Endothelial cell of umbilical vein (primary cell): ENCODE data around the gene HNMT. TPM values are rescaled to one million over a fixed set of nuclear protein-coding genes. Genes with fewer than 3 reads are reported as not detected.

Experiments used
- BruUV-seq: library from RNA; stranded (reverse); fragments of 400-500 nt; replicated peaks from 2 replicates; lab custom pipeline; 2021; lab: Mats Ljungman, UMichigan
- CTCF ChIA-PET: fragments of 300-600, 350-600 bp; sonication (Branson Sonifier 250); formaldehyde crosslinking; loops from one replicate; lab custom pipeline; 2021; ENCODE audit warnings: antibody characterized with exemption, inconsistent platforms; lab: Charles Lee
- POLR2A ChIA-PET: fragments of 300-600, 350-600 bp; sonication (Branson Sonifier 250); formaldehyde crosslinking; loops from one replicate; lab custom pipeline; 2021; ENCODE audit warnings: antibody characterized with exemption, inconsistent platforms; lab: Charles Lee
- DNase-seq: peaks from one replicate; pipeline ENCODE4 v3.0.0-alpha.2; 2011; ENCODE audit warnings: low read depth, low spot score
- FAIRE-seq: peaks from 2 replicates; lab custom pipeline; 2011; peaks lifted over from hg19 to GRCh38; lab: Jason Lieb, UNC
- H2AFZ ChIP-seq: 2 replicates; pipeline ENCODE4 v1.6.0; 2012; ENCODE audit warnings: low read depth, low read length, control low read depth, inconsistent platforms
- H3K27ac ChIP-seq: 2 replicates; pipeline ENCODE4 v1.5.1; 2011; ENCODE audit warnings: low read depth, mild to moderate bottlenecking, control low read depth, low read length, moderate library complexity; ENCODE audit not compliant: insufficient read depth
- H3K27me3 ChIP-seq, 2 experiments: 2 replicates each; pipeline versions ENCODE4 v1.6.0 to v1.6.1; 2011; ENCODE audit warnings: low read length in 2 of 2, mixed read lengths in 1 of 2; ENCODE audit not compliant: control insufficient read depth in 2 of 2, insufficient read depth in 2 of 2
- H3K36me3 ChIP-seq, 2 experiments: 2 replicates in 1 of 2; 3 replicates in 1 of 2; pipeline ENCODE4 v1.5.1; 2011; ENCODE audit warnings: low read length in 2 of 2, mild to moderate bottlenecking in 1 of 2, moderate library complexity in 1 of 2; ENCODE audit not compliant: control insufficient read depth in 2 of 2, insufficient read depth in 2 of 2; ENCODE audit errors: extremely low read depth in 1 of 2
- H3K4me1 ChIP-seq: 3 replicates; pipeline ENCODE4 v1.5.1; 2011; ENCODE audit warnings: mild to moderate bottlenecking, low read length; ENCODE audit not compliant: control insufficient read depth, insufficient read depth; ENCODE audit errors: extremely low read depth
- H3K4me2 ChIP-seq: 2 replicates; pipeline ENCODE4 v1.6.1; 2011; ENCODE audit warnings: low read length, control low read depth, mixed read lengths; ENCODE audit not compliant: insufficient read depth
- H3K4me3 ChIP-seq, 3 experiments: fragments of 200-600 bp in 1 of 3; sonication (generic), shearing (Covaris generic) in 1 of 3; replicated peaks in 1 of 3; 2 replicates each; pipeline ENCODE4 v1.5.1; 2011 to 2016; ENCODE audit warnings: control low read depth in 3 of 3, low read length in 3 of 3, mild to moderate bottlenecking in 2 of 3, inconsistent platforms in 1 of 3, low read depth in 1 of 3, moderate library complexity in 1 of 3; ENCODE audit not compliant: insufficient read depth in 1 of 3
- H3K79me2 ChIP-seq: 2 replicates; pipeline ENCODE4 v1.6.0; 2012; ENCODE audit warnings: low read length, inconsistent platforms; ENCODE audit not compliant: control insufficient read depth, insufficient read depth
- H3K9ac ChIP-seq: replicated peaks from 2 replicates; pipeline ENCODE3; 2011; ENCODE audit warnings: low read length, control low read depth; ENCODE audit not compliant: insufficient read depth; ENCODE audit errors: extremely low read depth
- H3K9me1 ChIP-seq: replicated peaks from 3 replicates; pipeline ENCODE4 v1.6.0; 2011; ENCODE audit warnings: mild to moderate bottlenecking, low read length; ENCODE audit not compliant: control insufficient read depth, insufficient read depth; ENCODE audit errors: extremely low read depth
- H3K9me3 ChIP-seq: replicated peaks from 2 replicates; pipeline ENCODE4 v1.5.1; 2012; ENCODE audit warnings: low read length, inconsistent platforms; ENCODE audit not compliant: control insufficient read depth, insufficient read depth
- H4K20me1 ChIP-seq: replicated peaks from 2 replicates; pipeline ENCODE3; 2011; ENCODE audit warnings: mild to moderate bottlenecking, low read length; ENCODE audit not compliant: control insufficient read depth, insufficient read depth; ENCODE audit errors: extremely low read depth
- EZH2 ChIP-seq: IDR thresholded peaks from 2 replicates; pipeline ENCODE4 v1.6.1; 2012; ENCODE audit warnings: borderline replicate concordance, low read depth, mild to moderate bottlenecking, moderate library complexity, low read length, inconsistent platforms; ENCODE audit not compliant: severe bottlenecking
- FOS ChIP-seq: IDR thresholded peaks from 2 replicates; pipeline ENCODE4 v1.6.1; 2011; ENCODE audit warnings: mild to moderate bottlenecking, low read length, moderate library complexity, borderline replicate concordance; ENCODE audit not compliant: insufficient read depth
- GATA2 ChIP-seq: IDR thresholded peaks from 2 replicates; pipeline ENCODE4 v1.7.0; 2011; ENCODE audit warnings: low read depth, mild to moderate bottlenecking, moderate library complexity, mixed read lengths, low read length; ENCODE audit not compliant: insufficient read length, insufficient read depth
- JUN ChIP-seq: IDR thresholded peaks from 2 replicates; pipeline ENCODE4 v1.6.1; 2011; ENCODE audit warnings: borderline replicate concordance, low read depth; ENCODE audit not compliant: insufficient read length, insufficient read depth
- MYC ChIP-seq: IDR thresholded peaks from one replicate; pipeline ENCODE4 v1.6.1; 2011; ENCODE audit warnings: mild to moderate bottlenecking, low read depth, low read length
- POLR2A ChIP-seq: IDR thresholded peaks from 2 replicates; pipeline ENCODE4 v1.6.1; 2012; ENCODE audit warnings: low read depth, mild to moderate bottlenecking, control low read depth, low read length
- POLR2AphosphoS5 ChIP-seq: IDR thresholded peaks from 2 replicates; pipeline ENCODE4 v1.6.1; 2012; ENCODE audit warnings: low read depth, mild to moderate bottlenecking, control low read depth, low read length, moderate library complexity; ENCODE audit not compliant: insufficient read depth
- dilution Hi-C: fragments of 300-500 bp; cut with MboI; formaldehyde crosslinking; loops from one replicate; pipeline ENCODE4 v1.15.0; 2019; ENCODE audit warnings: low sequenced_read_pairs; ENCODE audit not compliant: extremely low pct_ligation_motif_present
- intact Hi-C: fragments of 100-400 bp; cut with micrococcal nuclease; formaldehyde crosslinking; loops from one replicate; pipeline ENCODE4 v1.10.0; 2022
- polyA plus RNA-seq, 4 experiments: library from polyadenylated mRNA; depleted of rRNA in 3 of 4; stranded (reverse) in 3 of 4; unstranded in 1 of 4; fragments of >200 nt; gene quantifications; 2 replicates each; pipeline versions ENCODE4 v1.2.1 to v1.2.3, GENCODE V29; 2011 to 2012; ENCODE audit warnings: missing spikeins in 1 of 4
- total RNA-seq: library from RNA; stranded (reverse); gene quantifications from 2 replicates; pipeline ENCODE4 v1.2.3, GENCODE V29; 2021
- TF ChIP-seq, protein P1 (sequence below): IDR thresholded peaks from 2 replicates; pipeline ENCODE4 v1.6.1; 2011; ENCODE audit not compliant: insufficient read depth, insufficient read length
- TF ChIP-seq, protein P2 (sequence below), 2 donors: IDR thresholded peaks; 1 replicate in 1 of 2; 2 replicates in 1 of 2; pipeline ENCODE4 v1.5.1; 2011; ENCODE audit warnings: low read length in 2 of 2, mild to moderate bottlenecking in 2 of 2, moderate library complexity in 2 of 2, control low read depth in 1 of 2, inconsistent platforms in 1 of 2, low read depth in 1 of 2; ENCODE audit not compliant: insufficient read depth in 1 of 2; ENCODE audit errors: extremely low read depth in 1 of 2

The HNMT gene
- total and polyA plus RNA-seq, 2 donors (not counting 3 experiments of a cell fraction or from before 2014, with no cell fraction given) = 8.6 to 16.9 TPM

DNA sequence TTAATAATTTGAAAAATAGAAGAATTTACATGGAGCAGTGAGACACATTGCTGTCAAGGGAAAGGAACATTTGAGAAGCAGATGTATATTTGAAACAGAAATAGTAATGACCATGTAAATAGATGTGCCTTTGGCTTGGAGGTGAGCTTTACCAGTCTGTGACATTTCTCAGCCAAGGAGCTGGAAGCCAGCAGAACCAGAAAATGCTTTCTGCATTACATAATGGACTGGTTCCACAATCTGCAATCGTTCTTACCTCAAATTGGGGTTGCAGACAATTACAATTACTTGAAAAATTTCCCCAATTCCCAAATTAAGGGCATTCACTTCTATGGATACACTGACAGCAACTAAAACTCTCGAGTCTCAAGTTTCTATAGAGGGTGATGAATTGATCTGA lies 59.7 kb downstream of the HNMT start:
- H3K9me3 ChIP-seq = no peaks in the 10 kb centered on the region
- intact Hi-C loops = no loop called here
- no peaks in the 10 kb centered on the region for H3K9me1 ChIP-seq
- CTCF ChIA-PET = interaction anchor here (1.4 kb wide), 2 partner anchors 10 to 12 kb away, joined by 3 read pairs; no protein-coding TSS in a partner anchor
- no peak overlapping the region for H3K4me2 ChIP-seq
- TF ChIP-seq FOS = no peak
- TF ChIP-seq, protein P1, sequence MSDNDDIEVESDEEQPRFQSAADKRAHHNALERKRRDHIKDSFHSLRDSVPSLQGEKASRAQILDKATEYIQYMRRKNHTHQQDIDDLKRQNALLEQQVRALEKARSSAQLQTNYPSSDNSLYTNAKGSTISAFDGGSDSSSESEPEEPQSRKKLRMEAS = no peak
- no peak for TF ChIP-seq POLR2AphosphoS5
- TF ChIP-seq EZH2 = no peak
- TF ChIP-seq MYC = no peak
- TF ChIP-seq, protein P2, sequence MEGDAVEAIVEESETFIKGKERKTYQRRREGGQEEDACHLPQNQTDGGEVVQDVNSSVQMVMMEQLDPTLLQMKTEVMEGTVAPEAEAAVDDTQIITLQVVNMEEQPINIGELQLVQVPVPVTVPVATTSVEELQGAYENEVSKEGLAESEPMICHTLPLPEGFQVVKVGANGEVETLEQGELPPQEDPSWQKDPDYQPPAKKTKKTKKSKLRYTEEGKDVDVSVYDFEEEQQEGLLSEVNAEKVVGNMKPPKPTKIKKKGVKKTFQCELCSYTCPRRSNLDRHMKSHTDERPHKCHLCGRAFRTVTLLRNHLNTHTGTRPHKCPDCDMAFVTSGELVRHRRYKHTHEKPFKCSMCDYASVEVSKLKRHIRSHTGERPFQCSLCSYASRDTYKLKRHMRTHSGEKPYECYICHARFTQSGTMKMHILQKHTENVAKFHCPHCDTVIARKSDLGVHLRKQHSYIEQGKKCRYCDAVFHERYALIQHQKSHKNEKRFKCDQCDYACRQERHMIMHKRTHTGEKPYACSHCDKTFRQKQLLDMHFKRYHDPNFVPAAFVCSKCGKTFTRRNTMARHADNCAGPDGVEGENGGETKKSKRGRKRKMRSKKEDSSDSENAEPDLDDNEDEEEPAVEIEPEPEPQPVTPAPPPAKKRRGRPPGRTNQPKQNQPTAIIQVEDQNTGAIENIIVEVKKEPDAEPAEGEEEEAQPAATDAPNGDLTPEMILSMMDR (IDR thresholded peaks at IDR 0.05; ENCODE audit: extremely low read depth in 1 of 2, insufficient read depth in 1 of 2, low read depth in 1 of 2, low read length in 2 of 2) = no peak
- TF ChIP-seq GATA2 = no peak
- no peak for TF ChIP-seq POLR2A
- no peak for TF ChIP-seq JUN
- no peak for FAIRE-seq
- no peaks in the 10 kb centered on the region for H3K27me3 ChIP-seq
- H2AFZ ChIP-seq = no peak overlapping the region
- H3K27ac ChIP-seq = no peak overlapping the region
- POLR2A ChIA-PET = no interaction called here
- BruUV-seq = no TSS peak
- H4K20me1 ChIP-seq = no peaks in the 10 kb centered on the region
- H3K4me3 ChIP-seq = no peak overlapping the region
- no peaks in the 10 kb centered on the region for H3K4me1 ChIP-seq
- dilution Hi-C loops = no loop called here
- H3K9ac ChIP-seq = no peak overlapping the region
- no peaks in the 10 kb centered on the region for H3K79me2 ChIP-seq
- no peak for DNase-seq
- no peaks in the 10 kb centered on the region for H3K36me3 ChIP-seq
